Measurements from ENCODE around the gene VCP.

The VCP gene

DNA sequence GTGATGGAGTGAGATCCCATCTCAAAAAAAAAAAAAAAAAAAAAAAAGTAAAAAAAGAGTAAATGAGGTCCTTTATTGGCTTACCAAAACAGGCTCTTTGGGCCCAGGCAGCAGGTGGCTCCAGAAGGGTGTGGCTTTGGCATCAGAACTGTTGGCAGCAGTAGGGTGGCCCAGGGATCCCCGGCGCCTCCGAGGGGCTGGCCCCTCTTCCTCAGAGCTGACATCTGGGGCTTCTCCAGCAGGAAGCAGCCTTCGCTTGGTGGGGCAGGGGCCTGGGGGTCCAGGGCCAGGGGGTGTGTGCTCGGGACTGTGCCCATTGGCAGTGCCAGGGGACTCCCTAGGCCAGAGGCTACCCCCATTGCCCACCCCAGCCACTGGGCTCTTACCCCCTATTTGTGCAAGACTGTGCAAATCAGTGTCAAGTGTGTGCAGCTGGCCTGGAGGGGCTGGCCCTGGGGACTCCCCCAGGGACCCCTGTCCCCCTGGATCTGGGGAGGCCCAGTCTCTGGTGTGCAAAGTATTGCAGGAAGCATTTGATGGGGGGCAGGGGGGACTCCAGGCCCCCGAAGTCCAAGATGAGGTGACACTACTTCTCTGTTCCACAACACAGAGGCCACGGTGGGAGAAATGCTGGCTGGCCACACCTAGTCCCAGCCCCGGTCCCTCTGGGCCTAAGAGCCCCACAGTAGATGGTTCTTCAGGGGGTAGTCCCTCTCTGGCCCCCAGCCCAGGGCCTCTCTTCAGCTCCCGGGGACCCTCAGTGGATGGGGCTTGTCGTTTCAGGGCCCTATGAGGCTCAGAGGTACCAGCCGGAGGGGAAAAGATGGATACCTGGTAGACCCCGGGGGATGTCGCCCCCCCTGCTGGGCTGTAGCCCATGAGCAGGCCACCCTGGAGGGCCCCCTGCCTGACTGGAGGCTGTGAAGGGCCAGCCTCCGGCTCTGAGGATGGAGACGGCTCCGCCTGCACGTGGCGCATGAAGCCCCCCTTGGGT is 35.2 kb upstream of the VCP start:
- Mint-ChIP-seq H3K4me1 (peaks cover 26 to 54% of the 10 kb centered on the region in 2 donors), H3K9me3 (no peaks in the 10 kb centered on the region), H3K4me3 (no peak overlapping the region), H3K27ac (no peak overlapping the region), H3K36me3 (peaks cover 20 to 33% of the 10 kb centered on the region in 2 donors), H3K27me3 (no peaks in the 10 kb centered on the region)
- ATAC-seq (replicated peaks) (no peak), DNase-seq (no peak)

DNA sequence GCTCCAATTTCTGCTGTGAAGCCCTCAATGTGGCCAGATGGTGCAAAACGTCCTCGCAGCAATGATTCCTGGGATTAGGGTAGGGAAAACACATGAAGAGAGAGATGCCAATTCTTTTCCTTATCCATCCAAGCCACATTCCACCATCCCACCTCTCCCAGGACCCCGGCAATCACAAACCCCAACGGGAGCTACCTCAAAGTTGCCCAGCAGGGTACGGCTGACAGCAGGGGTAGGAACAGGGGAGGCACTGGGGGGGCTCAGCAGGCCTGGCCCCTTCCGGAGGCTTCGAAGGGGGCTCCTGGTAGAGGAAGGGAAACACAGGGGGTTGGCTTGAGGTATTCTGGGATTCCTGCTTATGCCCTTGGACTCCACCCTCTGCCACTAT is 33.9 kb upstream of the VCP start:
- Mint-ChIP-seq H3K27ac (no peak overlapping the region), H3K36me3 (peaks cover 24 to 40% of the 10 kb centered on the region in 2 donors), H3K4me3 (no peak overlapping the region), H3K4me1 (peaks cover 29 to 53% of the 10 kb centered on the region in 2 donors), H3K27me3 (no peaks in the 10 kb centered on the region), H3K9me3 (no peaks in the 10 kb centered on the region)
- ATAC-seq (replicated peaks) = no peak
- no peak for DNase-seq

- H3K4me3 Mint-ChIP-seq = no peak overlapping the region
- peaks cover 31 to 53% of the 10 kb centered on the region in 2 donors for H3K4me1 Mint-ChIP-seq
- H3K36me3 Mint-ChIP-seq = peaks cover 30 to 46% of the 10 kb centered on the region in 2 donors
- no peak for DNase-seq
- ATAC-seq (replicated peaks) = no peak
- no peak overlapping the region for H3K27ac Mint-ChIP-seq
- H3K9me3 Mint-ChIP-seq = no peaks in the 10 kb centered on the region
- no peaks in the 10 kb centered on the region for H3K27me3 Mint-ChIP-seq
Observed at GRCh38 chr9:35105571-35106342, 33.3 kb upstream of the VCP start.

DNA sequence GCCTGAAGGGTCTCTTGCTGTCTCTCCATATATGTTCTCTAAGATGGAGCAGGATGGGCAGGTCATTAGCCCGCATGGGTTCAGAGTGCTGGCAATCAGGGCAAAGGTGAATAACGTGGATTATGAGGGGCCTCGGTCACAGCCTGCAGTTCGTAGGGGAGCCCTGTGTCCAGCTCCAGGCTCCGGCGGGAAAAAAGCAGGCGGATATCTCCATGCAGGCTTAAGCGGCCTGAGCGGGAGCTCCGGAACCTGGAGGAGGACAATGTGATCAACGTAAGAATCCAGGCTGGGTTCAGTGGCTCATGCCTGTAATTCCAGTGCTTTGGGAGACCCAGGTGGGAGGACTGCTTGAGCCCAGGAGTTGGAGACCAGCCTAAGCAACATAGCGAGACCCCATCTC is 32.7 kb upstream of the VCP start:
- DNase-seq (no peak), ATAC-seq (replicated peaks) (no peak)
- Mint-ChIP-seq H3K27ac (no peak overlapping the region), H3K36me3 (peaks cover 35 to 52% of the 10 kb centered on the region in 2 donors), H3K9me3 (no peaks in the 10 kb centered on the region), H3K4me1 (peaks cover 31 to 53% of the 10 kb centered on the region in 2 donors), H3K27me3 (no peaks in the 10 kb centered on the region), H3K4me3 (no peak overlapping the region)

- ATAC-seq (replicated peaks) = no peak
- H3K4me1 Mint-ChIP-seq = peaks cover 34 to 53% of the 10 kb centered on the region in 2 donors
Observed at GRCh38 chr9:35104586-35104985, 32.2 kb upstream of the VCP start.

DNA sequence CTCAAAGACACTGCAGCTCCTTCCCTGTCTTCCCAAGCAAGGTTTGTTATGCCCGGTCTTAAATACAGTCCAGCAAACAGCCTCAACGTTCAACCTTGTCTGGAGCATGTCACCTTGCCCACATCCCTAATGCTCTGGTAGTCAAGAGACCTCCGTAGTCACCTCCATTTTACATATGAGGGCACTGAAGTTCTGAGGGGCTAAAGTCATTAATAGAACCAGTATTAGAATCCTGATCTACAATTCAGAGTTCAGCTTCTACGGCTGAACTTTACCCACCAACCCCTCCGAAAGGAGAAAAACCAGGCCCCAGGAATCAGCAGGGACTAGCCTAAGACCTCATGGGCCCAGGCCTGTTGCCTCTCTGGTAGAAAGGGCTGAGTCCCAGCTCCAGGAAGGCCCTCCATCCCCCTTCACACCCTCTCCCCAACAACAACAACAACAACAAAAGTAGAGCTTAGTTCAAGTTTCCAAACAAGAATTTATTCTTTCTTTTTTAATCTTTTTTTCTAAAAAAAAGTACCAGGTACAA is 31.3 kb upstream of the VCP start:
- peak overlapping the region; percentile 94 to 99 for H3K4me3 Mint-ChIP-seq
- H3K9me3 Mint-ChIP-seq = no peaks in the 10 kb centered on the region
- ATAC-seq (replicated peaks) (peak in 1 of 2 donors; percentile 6), DNase-seq (no peak)
- peaks cover 37 to 47% of the 10 kb centered on the region in 2 donors for H3K4me1 Mint-ChIP-seq
- H3K27ac Mint-ChIP-seq = peak overlapping the region; percentile 99
- no peaks in the 10 kb centered on the region for H3K27me3 Mint-ChIP-seq
- H3K36me3 Mint-ChIP-seq = peaks cover 38 to 66% of the 10 kb centered on the region in 2 donors

More at GRCh38 chr9:35104586-35104985, 32.2 kb upstream of the VCP start:
- Mint-ChIP-seq H3K9me3 (no peaks in the 10 kb centered on the region), H3K4me3 (no peak overlapping the region), H3K27ac (peak overlapping the region; percentile 31), H3K27me3 (no peaks in the 10 kb centered on the region), H3K36me3 (peaks cover 38 to 58% of the 10 kb centered on the region in 2 donors)
- DNase-seq = no peak

- Mint-ChIP-seq H3K4me3 (peak within 1 kb of the TSS; percentile 94 to 99), H3K9me3 (no peaks in the 10 kb centered on the region), H3K36me3 (peaks cover 38 to 64% of the 10 kb centered on the region in 2 donors), H3K27me3 (no peaks in the 10 kb centered on the region), H3K27ac (peak within 1 kb of the TSS; percentile 99), H3K4me1 (peaks cover 37 to 47% of the 10 kb centered on the region in 2 donors)
- peak; percentile 98 to 100 for ATAC-seq (replicated peaks)
- DNase-seq = peak; percentile 91
Observed at GRCh38 chr9:35102769-35103659, 30.6 kb upstream of the VCP start, which contains the start of gene STOML2. Gene STOML2, minus strand, starts transcription at chr9:35103131. Its CDS starts 37 bp downstream, at chr9:35103094.

DNA sequence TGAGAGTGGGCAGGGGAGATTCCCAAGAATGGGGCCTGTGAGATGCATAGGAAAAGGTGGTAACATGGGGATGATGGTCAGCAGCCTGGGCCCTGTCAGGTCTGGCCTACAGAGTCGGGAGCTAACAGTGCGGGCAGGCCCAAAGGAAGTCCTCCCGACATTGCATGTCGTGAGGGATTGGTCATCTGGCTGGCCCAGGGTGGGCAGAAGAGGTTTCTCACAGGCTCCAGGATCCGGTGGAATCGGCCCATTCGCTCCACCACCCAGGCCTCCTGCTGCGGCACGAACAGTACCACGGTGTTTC is 30.0 kb upstream of the VCP start:
- DNase-seq (no peak), ATAC-seq (replicated peaks) (peak in 1 of 2 donors; percentile 2)
- Mint-ChIP-seq H3K27me3 (no peaks in the 10 kb centered on the region), H3K36me3 (peaks cover 39 to 68% of the 10 kb centered on the region in 2 donors), H3K4me1 (peaks cover 41 to 53% of the 10 kb centered on the region in 2 donors), H3K27ac (peak overlapping the region; percentile 99), H3K9me3 (no peaks in the 10 kb centered on the region), H3K4me3 (peak overlapping the region; percentile 94 to 99)

- H3K9me3 Mint-ChIP-seq = no peaks in the 10 kb centered on the region
- H3K4me1 Mint-ChIP-seq = peaks cover 50 to 65% of the 10 kb centered on the region in 2 donors
- H3K36me3 Mint-ChIP-seq = peaks cover 40 to 64% of the 10 kb centered on the region in 2 donors
- H3K27me3 Mint-ChIP-seq = no peaks in the 10 kb centered on the region
- ATAC-seq (replicated peaks) (no peak), DNase-seq (no peak)
- H3K4me3 Mint-ChIP-seq = no peak overlapping the region
- H3K27ac Mint-ChIP-seq = peak overlapping the region; percentile 16
Observed at GRCh38 chr9:35097573-35097972, 25.1 kb upstream of the VCP start.

- peaks cover 44 to 67% of the 10 kb centered on the region in 2 donors for H3K36me3 Mint-ChIP-seq
- H3K27ac Mint-ChIP-seq = peak within 1 kb of the TSS; percentile 99
- DNase-seq (peak; percentile 88), ATAC-seq (replicated peaks) (peak; percentile 94)
- peaks cover 40 to 58% of the 10 kb centered on the region in 2 donors for H3K4me1 Mint-ChIP-seq
- peak within 1 kb of the TSS; percentile 88 to 94 for H3K4me3 Mint-ChIP-seq
- no peaks in the 10 kb centered on the region for H3K27me3 Mint-ChIP-seq
- H3K9me3 Mint-ChIP-seq = no peaks in the 10 kb centered on the region
Observed at GRCh38 chr9:35096035-35096849, 23.8 kb upstream of the VCP start, which contains the start of gene PIGO. Gene PIGO, minus strand, starts transcription at chr9:35096591. Its CDS starts 1,026 bp downstream, at chr9:35095565.

GRCh38 chr9:35091536-35091935 is 19.1 kb upstream of the VCP start:
- DNase-seq (no peak), ATAC-seq (replicated peaks) (no peak)
- peaks cover 18 to 32% of the 10 kb centered on the region in 2 donors for H3K4me1 Mint-ChIP-seq
- peaks cover 42 to 64% of the 10 kb centered on the region in 2 donors for H3K36me3 Mint-ChIP-seq
- H3K4me3 Mint-ChIP-seq = no peak overlapping the region
- no peaks in the 10 kb centered on the region for H3K9me3 Mint-ChIP-seq
- no peak overlapping the region for H3K27ac Mint-ChIP-seq
- H3K27me3 Mint-ChIP-seq = no peaks in the 10 kb centered on the region

DNA sequence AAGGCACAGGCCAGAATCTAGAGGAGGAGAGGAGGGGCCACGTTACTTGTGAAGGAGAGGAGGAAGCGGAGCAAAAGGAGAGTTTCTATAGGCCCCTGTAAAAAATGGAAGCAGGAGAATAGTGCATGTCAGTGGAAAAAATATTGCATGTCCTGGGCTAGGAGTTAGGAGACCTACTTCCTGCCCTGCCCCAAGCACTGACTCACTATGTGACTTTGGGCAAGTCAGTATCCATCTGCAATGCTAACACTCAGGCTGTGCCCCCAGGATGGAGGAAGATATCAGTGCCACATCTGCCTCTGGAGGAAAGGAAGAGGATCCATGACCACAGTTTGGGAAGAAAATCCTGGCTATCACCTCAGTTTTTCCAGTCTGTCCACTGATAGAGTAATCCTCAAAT is 17.0 kb upstream of the VCP start:
- DNase-seq (no peak), ATAC-seq (replicated peaks) (no peak)
- no peaks in the 10 kb centered on the region for H3K27me3 Mint-ChIP-seq
- H3K36me3 Mint-ChIP-seq = peaks cover 37 to 65% of the 10 kb centered on the region in 2 donors
- no peak overlapping the region for H3K4me3 Mint-ChIP-seq
- H3K4me1 Mint-ChIP-seq = peaks cover 8 to 13% of the 10 kb centered on the region in 2 donors
- no peaks in the 10 kb centered on the region for H3K9me3 Mint-ChIP-seq
- no peak overlapping the region for H3K27ac Mint-ChIP-seq

DNA sequence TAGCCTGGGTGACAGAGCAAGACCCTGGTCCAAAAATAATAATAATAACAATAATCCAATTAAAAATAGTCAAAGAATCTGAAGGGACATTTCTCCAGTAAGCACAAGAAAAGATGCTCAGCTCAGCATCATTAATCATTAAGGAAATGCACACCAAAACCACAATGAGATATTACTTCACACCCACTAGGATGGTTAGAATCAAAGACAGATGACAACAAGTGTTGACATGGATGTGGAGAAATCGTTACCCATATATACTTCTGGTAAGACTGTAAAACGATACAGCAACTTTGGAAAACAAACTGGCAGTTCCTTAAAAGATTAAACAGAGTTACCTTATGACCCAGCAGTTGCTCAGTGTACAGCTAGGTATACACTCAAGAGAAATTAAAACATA is 12.7 kb upstream of the VCP start:
- DNase-seq = no peak
- no peaks in the 10 kb centered on the region for H3K9me3 Mint-ChIP-seq
- peaks cover 1 to 3% of the 10 kb centered on the region in 2 donors for H3K4me1 Mint-ChIP-seq
- no peak for ATAC-seq (replicated peaks)
- H3K27ac Mint-ChIP-seq = no peak overlapping the region
- H3K4me3 Mint-ChIP-seq = no peak overlapping the region
- H3K36me3 Mint-ChIP-seq = peaks cover 8 to 30% of the 10 kb centered on the region in 2 donors
- H3K27me3 Mint-ChIP-seq = no peaks in the 10 kb centered on the region
